GF-D8 (cell line): Measurements from ENCODE around the gene SOX15.

ENCODE experiments used
- DNase-seq: peaks from one replicate; lab custom pipeline; 2025; lab: John Stamatoyannopoulos, UW

Gene SOX15

DNA sequence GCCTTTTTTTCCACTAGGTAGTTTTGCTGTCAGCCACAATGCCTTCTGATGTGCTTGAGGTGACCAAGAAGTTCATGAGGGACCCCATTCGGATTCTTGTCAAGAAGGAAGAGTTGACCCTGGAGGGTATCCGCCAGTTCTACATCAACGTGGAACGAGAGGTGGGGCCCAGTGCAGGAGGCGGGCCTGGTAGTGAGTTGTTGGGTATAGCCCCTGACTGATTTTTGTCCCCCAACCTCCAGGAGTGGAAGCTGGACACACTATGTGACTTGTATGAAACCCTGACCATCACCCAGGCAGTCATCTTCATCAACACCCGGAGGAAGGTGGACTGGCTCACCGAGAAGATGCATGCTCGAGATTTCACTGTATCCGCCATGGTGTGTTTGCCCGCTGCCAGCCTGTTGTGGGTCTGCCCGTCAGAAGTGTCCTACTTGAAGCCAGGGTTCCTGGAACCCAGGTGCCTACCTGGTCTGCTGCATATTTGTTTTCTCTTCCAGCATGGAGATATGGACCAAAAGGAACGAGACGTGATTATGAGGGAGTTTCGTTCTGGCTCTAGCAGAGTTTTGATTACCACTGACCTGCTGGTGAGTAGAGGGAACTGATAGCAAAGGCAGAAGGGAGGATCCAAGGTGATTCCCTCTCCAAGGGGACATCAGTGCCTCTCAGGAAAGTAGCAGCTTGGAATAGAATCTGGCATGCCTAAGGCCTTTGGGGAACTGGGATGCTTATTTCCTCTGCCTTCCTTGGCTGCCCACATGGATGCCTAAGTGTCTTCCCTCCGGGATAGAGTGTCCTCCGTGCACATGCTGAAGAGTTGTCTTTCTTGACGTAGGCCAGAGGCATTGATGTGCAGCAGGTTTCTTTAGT, 12.3 kb downstream of the SOX15 start:
- DNase-seq: no peak

DNA sequence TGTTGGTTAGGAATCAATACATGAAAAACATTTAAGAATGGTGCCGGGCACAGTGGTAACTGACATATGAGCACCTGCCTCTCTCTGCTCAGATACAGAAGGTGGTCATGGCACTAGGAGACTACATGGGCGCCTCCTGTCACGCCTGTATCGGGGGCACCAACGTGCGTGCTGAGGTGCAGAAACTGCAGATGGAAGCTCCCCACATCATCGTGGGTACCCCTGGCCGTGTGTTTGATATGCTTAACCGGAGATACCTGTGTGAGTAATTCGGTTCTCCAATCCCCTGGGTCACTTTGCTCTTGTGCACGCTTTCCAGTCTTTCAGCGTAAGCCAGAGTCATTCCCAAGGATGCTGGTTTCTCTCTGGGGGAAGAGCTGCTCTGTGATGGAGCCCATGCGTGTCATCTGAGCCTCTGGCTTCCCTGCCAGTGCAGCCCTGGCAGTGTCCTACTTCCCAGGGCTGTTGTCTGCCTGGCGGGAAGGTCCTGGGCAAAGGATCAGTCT, 13.4 kb downstream of the SOX15 start:
- DNase-seq: no peak

DNA sequence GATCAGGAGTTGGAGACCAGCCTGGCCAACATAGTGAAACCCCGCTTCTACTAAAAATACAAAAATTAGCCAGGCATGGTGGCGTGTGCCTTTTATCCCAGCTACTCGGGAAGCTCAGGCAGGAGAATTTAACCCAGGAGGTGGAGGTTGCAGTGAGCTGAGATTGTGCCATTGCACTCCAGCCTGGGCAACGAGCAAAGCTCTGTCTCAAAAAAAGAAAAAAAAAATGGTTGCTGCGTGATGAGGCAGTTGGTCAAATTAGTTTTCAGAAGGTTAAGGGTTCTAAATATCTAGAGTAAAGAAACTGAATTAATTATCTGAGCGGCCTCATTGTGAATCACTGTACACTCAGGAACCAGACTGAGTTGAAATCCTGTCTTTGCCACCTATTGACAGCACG, 13.9 kb downstream of the SOX15 start:
- no peak for DNase-seq

DNA sequence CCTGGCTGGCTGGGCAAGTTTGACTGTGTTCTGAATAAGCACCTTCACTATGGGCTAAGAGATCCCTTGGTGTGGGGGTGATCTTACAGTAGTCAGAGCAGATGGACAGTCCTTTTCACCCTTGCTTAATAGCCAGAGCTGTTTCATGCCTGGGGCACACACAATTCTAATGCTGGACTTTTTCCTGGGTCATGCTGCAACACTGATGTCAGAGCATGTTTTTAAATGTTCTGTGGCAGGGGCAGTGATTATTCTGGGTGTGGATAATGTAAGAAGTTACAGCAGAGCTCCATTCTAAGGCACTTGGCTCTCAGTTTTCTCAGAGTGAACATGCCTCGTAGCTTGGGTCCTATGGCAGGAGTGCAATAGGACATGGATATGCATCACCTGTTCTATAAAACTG, 14.4 kb downstream of the SOX15 start:
- DNase-seq: no peak

DNA sequence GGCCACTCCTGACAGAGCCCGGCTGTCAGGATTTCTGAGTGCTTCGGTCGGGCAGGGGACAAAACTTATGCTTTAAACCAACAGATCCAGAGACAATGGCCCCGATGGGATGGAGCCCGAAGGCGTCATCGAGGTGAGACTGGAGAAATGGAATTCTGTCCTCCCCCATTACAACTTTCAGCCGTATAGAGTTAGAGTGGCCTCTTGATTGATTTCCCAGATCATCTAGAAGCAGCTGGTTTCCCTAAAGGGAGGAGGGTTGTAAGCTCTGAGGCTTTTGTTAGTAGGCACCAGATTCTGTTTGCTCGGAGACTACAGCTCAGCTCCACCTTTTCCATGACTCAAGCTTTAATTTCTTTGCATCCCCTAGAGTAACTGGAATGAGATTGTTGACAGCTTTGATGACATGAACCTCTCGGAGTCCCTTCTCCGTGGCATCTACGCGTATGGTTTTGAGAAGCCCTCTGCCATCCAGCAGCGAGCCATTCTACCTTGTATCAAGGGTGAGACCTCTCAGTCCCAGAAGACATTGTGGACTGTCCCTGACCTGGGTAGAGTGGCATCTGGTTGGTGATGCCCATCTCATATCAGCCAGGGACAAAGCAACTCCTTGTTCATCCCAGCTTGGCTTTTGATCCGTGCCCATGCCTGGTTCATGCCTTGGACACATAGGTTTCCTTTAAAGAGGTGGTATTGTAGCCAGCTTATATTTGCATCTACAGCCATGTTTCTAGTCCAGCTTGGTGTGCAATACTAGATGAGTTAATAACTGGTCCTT, 15.5 kb downstream of the SOX15 start:
- no peak for DNase-seq

DNA sequence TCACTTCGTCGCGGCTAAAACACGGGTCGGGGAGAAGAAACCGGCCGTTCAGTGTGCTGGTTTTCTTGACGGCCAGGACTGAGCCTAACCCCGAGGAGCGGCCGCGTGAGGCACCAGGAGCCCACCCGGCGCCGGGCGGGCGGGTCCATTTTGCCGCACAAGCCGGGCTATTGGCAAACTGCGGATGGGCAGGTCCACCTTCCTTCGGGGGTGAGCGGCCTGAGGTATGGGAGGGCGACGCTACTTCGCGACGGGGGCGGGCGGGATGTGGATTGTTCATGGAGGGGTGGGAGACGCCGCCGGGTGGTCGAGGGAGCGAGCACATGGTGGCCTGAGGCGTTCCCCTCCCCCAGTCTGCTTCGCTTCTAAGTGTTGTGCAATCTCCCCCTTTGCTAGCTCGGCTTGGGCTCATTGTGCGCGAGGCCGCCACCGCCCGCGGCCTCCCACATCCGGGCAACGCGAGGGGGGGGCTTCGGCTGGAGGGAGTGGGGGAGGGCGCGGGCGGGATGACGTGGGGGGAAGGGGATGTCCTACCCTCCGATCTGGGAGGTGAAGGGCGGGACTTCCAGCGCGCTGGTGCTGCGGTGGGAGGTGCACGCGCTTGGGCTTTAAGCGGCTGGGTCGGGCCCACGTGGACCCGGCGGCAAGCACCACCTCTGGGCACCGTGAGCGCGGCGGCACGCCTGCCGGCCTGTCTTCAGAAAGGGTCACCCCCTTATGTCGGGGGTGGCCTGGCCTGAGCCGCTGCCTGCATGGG, 16.4 kb downstream of the SOX15 start:
- DNase-seq: peak; percentile 54

DNA sequence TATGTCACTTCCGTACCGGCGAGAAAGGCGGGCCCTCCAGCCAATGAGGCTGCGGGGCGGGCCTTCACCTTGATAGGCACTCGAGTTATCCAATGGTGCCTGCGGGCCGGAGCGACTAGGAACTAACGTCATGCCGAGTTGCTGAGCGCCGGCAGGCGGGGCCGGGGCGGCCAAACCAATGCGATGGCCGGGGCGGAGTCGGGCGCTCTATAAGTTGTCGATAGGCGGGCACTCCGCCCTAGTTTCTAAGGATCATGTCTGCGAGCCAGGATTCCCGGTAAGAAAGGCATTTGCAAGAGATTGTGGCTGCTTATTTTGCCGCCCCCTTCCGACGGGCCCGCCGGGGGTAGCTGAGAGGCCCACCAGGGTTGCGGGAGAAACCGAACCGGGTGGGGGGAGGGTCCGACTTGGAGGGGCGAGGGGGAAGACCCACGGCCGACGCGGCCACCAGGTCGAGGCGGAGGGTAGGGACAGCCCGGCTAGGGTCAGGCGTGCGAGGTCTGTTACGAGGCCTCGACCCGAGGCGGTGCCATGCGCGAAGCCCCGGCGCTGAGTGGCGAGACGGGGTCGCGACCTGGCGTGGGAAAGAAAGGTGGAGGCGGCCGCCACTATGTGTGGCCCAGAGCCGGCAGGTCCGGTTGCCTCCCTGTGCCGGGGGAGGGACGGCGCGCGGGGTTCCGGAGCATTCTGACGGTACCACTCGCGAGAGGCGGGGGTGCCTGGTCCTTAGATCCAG, 17.1 kb downstream of the SOX15 start:
- DNase-seq: peak; percentile 91

DNA sequence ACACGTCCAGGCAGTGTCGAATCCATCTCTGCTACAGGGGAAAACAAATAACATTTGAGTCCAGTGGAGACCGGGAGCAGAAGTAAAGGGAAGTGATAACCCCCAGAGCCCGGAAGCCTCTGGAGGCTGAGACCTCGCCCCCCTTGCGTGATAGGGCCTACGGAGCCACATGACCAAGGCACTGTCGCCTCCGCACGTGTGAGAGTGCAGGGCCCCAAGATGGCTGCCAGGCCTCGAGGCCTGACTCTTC, 17.6 kb downstream of the SOX15 start:
- DNase-seq: no peak

DNA sequence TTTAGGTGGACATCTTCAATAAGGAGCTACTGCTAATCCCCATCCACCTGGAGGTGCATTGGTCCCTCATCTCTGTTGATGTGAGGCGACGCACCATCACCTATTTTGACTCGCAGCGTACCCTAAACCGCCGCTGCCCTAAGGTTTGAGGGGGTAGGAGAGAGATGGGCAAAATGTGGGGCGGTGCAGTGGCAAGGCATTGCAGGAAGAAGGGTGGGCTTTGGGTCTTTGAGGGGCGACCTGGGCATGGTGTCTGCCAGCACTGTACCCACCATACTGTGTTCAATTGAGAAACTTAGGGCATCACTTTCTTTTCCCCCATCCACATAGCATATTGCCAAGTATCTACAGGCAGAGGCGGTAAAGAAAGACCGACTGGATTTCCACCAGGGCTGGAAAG, 19.5 kb downstream of the SOX15 start:
- DNase-seq: no peak

DNA sequence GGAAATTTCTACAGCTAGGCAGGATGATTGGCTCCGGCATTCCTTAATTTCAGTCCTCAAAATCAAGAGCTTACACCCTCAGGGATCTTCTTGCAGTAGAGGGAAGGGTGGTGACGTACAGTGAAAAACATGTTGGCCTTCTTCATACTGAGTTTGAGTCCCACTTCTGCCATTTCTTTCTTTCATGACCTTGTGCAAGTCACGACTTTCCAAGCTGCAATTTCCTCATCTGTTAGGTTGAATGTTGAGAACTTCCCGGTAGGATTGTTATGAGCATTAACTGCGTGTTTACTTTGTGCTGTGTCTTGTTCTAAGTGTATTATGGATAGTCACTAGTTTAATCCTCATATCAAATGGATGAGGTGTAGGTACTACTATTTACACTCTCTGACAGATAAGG, 20.3 kb downstream of the SOX15 start:
- DNase-seq: no peak

DNA sequence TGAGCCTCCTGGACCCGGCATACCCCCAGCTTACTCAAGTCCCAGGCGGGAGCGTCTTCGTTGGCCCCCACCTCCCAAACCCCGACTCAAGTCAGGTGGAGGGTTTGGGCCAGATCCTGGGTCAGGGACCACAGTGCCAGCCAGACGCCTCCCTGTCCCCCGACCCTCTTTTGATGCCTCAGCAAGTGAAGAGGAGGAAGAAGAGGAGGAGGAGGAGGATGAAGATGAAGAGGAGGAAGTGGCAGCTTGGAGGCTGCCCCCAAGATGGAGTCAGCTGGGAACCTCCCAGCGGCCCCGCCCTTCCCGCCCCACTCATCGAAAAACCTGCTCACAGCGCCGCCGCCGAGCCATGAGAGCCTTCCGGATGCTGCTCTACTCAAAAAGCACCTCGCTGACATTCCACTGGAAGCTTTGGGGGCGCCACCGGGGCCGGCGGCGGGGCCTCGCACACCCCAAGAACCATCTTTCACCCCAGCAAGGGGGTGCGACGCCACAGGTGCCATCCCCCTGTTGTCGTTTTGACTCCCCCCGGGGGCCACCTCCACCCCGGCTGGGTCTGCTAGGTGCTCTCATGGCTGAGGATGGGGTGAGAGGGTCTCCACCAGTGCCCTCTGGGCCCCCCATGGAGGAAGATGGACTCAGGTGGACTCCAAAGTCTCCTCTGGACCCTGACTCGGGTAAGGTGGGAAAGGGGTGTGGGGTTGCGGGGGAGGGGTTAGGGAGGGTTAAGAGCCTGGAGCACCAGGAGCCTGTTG, 26.6 kb downstream of the SOX15 start:
- DNase-seq: no peak

DNA sequence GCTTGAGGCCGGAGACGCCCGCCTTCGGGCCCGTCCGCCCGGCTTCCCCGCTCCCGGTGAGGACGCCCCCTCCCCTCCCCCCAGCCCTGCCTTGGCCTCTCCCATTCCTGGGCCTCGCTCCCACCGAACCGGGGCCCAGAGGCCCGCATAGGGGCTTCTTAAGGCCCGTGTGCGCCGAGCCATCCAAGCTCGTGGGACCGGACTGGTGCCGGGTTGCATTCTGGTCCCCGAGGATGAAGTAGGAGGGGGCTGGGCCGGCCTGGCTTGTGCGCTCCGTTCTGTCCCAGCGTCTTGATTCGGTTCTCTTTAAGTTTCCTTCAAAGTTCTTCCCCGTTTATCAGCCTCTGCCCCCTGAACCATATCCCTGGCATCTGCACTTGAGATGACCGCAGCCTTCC, 27.7 kb downstream of the SOX15 start:
- DNase-seq: no peak

DNA sequence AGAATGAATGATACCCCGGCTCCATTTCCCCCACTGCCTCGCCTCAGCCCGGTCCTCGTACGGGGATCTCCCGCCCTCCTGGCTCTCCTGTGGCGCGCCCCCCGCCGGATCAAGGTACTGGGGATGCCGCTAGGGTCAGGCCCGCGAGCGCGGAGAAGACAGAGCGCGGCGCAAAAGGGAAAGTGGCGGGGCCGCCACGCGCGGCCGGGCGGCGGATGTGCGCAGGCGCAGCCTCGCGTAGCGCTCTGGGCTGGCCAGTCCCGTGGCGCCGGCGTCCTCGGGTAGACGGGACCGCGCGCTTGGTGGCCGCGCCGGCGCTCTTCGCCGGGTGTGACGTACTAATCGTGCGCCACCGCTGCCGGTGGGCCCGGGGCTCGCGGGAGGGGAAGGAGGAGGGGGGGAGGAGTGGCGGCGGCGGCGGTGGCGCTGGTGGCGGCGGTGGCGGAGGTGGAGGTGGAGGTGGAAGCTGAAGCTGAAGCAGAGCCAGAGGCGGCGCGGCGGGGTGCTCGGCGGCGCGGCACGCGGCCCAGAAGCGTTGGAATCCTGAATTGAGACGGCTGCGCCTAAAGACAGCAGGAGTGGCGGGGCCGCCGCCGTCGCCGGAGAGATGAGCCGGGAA, 28.2 kb downstream of the SOX15 start, which contains the start of gene SENP3:
TSS of gene SENP3 (plus strand) at position 331 of the 619 bp plus-strand sequence. CDS start 1,158 bp downstream, outside the sequence.
- peak; percentile 31 for DNase-seq

DNA sequence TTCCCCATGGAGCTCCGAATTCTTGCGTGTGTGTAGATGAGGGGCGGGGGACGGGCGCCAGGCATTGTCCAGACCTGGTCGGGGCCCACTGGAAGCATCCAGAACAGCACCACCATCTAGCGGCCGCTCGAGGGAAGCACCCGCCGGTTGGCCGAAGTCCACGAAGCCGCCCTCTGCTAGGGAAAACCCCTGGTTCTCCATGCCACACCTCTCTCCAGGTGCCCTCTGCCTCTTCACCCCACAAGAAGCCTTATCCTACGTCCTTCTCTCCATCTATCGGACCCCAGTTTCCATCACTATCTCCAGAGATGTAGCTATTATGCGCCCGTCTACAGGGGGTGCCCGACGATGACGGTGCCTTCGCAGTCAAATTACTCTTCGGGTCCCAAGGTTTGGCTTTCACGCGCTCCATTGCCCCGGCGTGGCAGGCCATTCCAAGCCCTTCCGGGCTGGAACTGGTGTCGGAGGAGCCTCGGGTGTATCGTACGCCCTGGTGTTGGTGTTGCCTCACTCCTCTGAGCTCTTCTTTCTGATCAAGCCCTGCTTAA, 28.8 kb downstream of the SOX15 start:
- DNase-seq: peak; percentile 2

DNA sequence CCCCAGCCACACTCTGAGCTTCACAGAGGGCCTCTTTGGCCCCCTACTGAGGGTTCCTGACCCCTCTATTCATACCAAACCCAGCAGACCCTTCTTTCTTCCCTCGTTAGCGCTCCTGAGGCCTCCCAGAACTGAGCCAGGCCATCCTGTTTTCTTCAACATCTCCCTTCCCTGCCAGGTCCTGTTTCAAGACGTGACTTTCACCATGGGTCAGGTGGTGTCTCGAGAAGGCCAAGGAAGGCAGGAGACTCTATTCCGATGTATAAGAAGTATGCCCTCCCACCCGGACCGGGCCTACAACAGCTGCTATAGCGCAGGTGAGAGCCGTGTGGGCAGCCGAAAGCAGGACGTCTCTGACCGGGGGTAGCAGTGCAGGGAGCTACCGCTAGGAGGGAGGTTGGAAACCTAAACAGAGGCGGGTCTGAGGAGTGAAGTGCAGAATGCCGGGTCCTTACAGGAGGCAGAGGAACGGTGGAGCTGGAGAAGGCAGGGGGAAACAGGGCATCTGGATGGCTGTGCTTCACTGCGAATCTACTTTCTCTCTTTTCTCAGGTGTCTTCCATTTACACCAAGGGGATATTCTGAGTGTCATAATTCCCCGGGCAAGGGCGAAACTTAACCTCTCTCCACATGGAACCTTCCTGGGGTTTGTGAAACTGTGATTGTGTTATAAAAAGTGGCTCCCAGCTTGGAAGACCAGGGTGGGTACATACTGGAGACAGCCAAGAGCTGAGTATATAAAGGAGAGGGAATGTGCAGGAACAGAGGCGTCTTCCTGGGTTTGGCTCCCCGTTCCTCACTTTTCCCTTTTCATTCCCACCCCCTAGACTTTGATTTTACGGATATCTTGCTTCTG, 29.5 kb downstream of the SOX15 start:
- DNase-seq: peak; percentile 19

DNA sequence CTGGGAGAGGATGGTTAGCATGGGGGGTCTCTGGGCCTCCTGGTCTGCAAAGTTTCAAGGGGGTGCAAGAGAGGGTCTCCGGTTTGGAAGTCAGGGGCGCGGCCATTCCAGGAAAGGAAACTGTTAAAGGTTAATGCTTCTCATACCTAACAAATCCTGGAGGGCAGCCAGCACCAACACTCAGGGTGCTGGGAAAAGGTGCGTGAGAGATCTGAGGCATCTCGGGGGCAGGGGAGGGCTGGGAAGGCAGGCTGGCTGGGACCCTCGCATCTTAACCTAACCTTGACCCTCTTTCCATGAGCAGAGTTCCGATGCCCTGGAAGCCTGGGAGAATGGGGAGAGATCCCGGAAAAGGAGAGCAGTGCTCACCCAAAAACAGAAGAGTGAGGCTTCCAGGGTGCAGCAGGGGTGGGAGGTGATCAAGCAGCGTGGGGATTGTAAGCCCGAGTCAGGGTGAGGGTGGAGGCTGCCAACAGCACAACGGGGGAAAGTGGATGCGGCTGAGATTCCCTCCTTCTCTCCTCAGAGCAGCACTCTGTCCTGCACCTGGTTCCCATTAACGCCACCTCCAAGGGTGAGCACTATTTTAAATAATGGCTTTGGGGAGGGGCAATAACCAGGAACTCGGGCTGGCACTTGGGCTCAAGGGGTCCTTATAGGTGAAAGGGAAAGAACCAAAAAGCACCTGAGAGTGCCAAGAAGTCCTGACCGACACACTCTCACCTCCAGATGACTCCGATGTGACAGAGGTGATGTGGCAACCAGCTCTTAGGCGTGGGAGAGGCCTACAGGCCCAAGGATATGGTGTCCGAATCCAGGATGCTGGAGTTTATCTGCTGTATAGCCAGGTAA, 30.3 kb downstream of the SOX15 start:
- DNase-seq: no peak

DNA sequence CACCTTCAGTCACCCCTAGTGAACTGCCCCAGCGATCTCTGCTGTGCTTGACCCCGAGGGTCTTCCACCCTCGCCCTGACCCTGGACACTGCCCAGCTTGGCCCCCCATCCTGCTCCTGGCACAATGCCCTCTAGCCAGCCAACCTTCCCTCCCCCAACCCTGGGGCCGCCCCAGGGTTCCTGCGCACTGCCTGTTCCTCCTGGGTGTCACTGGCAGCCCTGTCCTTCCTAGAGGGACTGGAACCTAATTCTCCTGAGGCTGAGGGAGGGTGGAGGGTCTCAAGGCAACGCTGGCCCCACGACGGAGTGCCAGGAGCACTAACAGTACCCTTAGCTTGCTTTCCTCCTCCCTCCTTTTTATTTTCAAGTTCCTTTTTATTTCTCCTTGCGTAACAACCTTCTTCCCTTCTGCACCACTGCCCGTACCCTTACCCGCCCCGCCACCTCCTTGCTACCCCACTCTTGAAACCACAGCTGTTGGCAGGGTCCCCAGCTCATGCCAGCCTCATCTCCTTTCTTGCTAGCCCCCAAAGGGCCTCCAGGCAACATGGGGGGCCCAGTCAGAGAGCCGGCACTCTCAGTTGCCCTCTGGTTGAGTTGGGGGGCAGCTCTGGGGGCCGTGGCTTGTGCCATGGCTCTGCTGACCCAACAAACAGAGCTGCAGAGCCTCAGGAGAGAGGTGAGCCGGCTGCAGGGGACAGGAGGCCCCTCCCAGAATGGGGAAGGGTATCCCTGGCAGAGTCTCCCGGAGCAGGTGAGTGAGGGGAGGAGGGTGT, 31.2 kb downstream of the SOX15 start, which contains the start of gene TNFSF13:
TSS of gene TNFSF13 (plus strand) at position 207 of the 776 bp plus-strand sequence. CDS start at position 497, 290 bp downstream.
- peak; percentile 77 for DNase-seq
